Measurements from ENCODE around the gene EIPR1.

The EIPR1 gene

DNA sequence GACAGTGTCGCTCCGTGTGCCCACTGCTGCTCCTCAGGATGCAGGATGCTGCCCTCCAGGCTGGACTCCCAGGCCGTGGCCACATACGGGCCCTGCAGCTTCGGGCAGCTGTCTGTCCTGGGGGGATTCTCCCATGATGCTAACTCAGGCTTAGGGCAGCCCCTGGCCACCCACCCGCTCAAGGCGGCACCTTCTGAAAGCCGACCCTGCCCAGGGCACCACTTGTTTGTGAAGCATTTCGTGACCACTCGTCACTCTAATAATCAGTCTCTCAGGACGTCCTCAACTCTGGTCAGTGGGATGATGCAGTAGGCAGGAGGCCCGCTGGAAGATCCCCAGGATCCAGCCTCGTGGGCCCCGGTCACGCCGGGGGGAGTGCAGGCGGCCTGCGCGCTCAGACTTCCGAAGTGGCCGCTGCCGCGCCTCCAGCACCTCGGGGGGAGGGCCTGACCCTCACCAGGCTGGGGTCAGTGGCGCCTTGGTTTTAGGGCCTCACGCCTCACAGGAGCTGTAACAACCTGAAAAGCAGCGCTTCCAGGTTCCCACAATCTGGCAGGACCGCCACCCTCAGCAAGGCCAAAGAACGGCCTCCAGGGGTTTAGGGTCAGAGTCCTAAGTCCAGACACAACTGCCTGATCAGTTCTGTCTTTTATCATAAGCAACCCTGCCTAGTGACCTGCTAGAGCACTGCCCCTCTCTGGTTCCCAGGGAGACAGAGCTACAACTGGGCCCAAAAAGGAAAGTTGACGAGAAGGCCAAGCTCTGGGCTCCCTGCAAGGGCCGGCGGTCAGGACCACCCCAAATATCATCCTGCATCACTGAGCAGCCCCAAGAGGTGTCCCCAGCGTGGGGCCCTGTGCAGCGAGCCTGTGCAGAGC is 53.0 kb downstream of the EIPR1 start:
- peaks cover 4% of the 10 kb centered on the region for H3K4me1 Mint-ChIP-seq
- H3K9me3 Mint-ChIP-seq, result no peaks in the 10 kb centered on the region
- no peak overlapping the region for H3K27ac Mint-ChIP-seq
- peaks cover 17% of the 10 kb centered on the region for H3K36me3 Mint-ChIP-seq
- H3K27me3 Mint-ChIP-seq, result no peaks in the 10 kb centered on the region
- no peak overlapping the region for H3K4me3 Mint-ChIP-seq

- Mint-ChIP-seq H3K4me3 (no peak overlapping the region), H3K4me1 (peaks cover 4% of the 10 kb centered on the region), H3K27ac (no peak overlapping the region), H3K36me3 (peaks cover 13% of the 10 kb centered on the region), H3K27me3 (no peaks in the 10 kb centered on the region), H3K9me3 (no peaks in the 10 kb centered on the region)
These were observed 53.6 kb downstream of the EIPR1 start for GRCh38 chr2:3324036-3324386.

GRCh38 chr2:3323360-3324035 is 54.1 kb downstream of the EIPR1 start:
- peaks cover 9% of the 10 kb centered on the region for H3K4me1 Mint-ChIP-seq

DNA sequence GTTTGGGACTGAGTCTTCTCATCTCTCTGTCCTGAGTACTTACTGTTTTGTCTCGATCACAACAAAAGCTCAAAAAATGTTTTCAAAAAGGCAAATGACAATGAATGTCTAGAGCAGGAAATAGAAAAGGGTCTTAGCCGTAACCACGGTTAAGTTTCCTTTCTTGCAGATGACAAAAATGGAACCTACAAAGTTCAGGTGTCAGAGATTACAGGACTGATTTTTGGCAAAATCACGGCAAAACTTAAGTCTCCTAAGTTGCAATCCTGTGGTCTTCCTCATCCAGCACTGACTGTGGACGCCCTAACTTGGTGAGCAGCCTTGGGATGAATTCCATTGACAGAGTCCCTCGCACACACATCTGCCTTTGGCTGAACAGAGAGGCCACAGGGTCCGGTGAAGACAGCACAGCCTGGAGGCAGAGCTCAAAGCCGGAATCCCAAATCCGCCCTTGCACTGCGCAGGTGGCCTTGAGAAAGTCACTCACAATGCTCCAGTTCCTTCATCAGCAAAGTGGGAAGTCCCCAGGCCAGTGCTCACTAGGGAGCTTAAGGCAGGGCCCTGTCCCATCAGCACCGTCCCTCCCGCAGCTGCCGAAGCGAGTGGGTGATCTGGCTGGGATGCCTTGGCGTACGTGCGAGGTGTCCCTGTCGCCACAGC is 55.2 kb downstream of the EIPR1 start:
- no peaks in the 10 kb centered on the region for H3K9me3 Mint-ChIP-seq
- H3K27ac Mint-ChIP-seq, result no peak overlapping the region
- no peak overlapping the region for H3K4me3 Mint-ChIP-seq
- peaks cover 18% of the 10 kb centered on the region for H3K36me3 Mint-ChIP-seq
- H3K4me1 Mint-ChIP-seq, result peaks cover 9% of the 10 kb centered on the region
- no peaks in the 10 kb centered on the region for H3K27me3 Mint-ChIP-seq

More at GRCh38 chr2:3323360-3324035, 54.1 kb downstream of the EIPR1 start:
- H3K27ac Mint-ChIP-seq, result no peak overlapping the region
- H3K9me3 Mint-ChIP-seq, result no peaks in the 10 kb centered on the region
- peaks cover 17% of the 10 kb centered on the region for H3K36me3 Mint-ChIP-seq
- no peaks in the 10 kb centered on the region for H3K27me3 Mint-ChIP-seq
- H3K4me3 Mint-ChIP-seq, result no peak overlapping the region

- Mint-ChIP-seq H3K9me3 (no peaks in the 10 kb centered on the region), H3K36me3 (peaks cover 17% of the 10 kb centered on the region), H3K4me1 (peaks cover 9% of the 10 kb centered on the region), H3K27ac (no peak overlapping the region), H3K4me3 (no peak overlapping the region), H3K27me3 (no peaks in the 10 kb centered on the region)
These were observed 55.8 kb downstream of the EIPR1 start for GRCh38 chr2:3321825-3322224.

- no peak overlapping the region for H3K27ac Mint-ChIP-seq
- peaks cover 13% of the 10 kb centered on the region for H3K4me1 Mint-ChIP-seq
- H3K4me3 Mint-ChIP-seq, result no peak overlapping the region
- peaks cover 14% of the 10 kb centered on the region for H3K36me3 Mint-ChIP-seq
- no peaks in the 10 kb centered on the region for H3K9me3 Mint-ChIP-seq
- no peaks in the 10 kb centered on the region for H3K27me3 Mint-ChIP-seq
These were observed 56.6 kb downstream of the EIPR1 start for GRCh38 chr2:3320910-3321605.

DNA sequence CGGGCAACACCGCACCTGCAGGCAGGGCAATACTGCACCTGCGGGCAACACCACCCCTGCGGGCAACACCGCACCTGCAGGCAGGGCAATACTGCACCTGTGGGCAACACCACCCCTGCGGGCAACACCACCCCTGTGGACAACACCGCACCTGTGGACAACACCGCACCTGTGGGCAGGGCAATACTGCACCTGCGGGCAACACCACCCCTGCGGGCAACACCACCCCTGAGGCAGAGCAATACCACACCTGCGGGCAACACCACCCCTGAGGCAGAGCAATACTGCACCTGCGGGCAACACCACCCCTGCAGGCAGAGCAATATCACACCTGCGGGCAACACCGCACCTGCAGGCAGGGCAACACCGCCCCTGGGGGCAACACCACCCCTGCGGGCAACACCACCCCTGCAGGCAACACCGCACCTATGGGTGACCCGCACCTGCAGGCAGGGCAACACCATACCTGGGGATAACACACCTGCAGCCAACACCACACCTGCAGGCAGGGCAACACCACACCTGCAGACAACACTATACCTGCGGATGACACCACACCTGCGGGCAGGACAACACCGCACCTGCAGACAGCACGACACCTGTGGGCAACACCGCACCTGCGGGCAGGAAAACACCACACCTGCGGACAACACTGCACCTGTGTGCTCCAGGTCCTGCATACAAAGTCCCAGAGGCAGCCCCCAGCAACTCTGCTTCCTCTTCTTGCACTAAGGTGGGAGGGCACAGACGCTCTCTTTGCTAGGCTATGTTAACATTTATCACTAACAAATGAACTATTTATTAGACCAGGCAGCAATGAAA is 57.7 kb downstream of the EIPR1 start:
- no peak overlapping the region for H3K27ac Mint-ChIP-seq

DNA sequence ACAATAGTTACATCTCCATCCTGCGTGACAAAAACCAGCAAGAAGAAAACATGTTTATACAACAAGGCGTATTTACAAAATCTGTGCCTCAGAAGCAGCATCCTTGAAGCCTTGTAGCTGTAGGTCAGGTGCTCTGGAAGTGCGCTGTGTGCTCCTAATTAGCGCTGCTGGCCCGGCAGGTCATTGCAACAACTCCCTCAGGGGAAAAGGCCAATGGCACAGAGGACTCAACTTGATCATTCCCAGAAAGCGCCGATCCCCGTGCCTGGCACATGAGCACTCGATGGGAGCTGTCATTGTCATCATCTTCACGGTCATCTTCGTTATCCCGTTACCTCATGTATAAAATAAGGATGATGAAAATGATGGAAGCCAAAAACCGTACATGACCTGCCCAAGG is 58.5 kb downstream of the EIPR1 start:
- no peaks in the 10 kb centered on the region for H3K27me3 Mint-ChIP-seq
- no peaks in the 10 kb centered on the region for H3K9me3 Mint-ChIP-seq
- no peak overlapping the region for H3K4me3 Mint-ChIP-seq
- H3K4me1 Mint-ChIP-seq, result peaks cover 13% of the 10 kb centered on the region
- H3K36me3 Mint-ChIP-seq, result peaks cover 14% of the 10 kb centered on the region
- no peak overlapping the region for H3K27ac Mint-ChIP-seq

More for the DNA sequence above, 57.7 kb downstream of the EIPR1 start:
- no peak overlapping the region for H3K4me3 Mint-ChIP-seq
- no peaks in the 10 kb centered on the region for H3K27me3 Mint-ChIP-seq
- H3K9me3 Mint-ChIP-seq, result no peaks in the 10 kb centered on the region
- peaks cover 13% of the 10 kb centered on the region for H3K4me1 Mint-ChIP-seq
- peaks cover 14% of the 10 kb centered on the region for H3K36me3 Mint-ChIP-seq

GRCh38 chr2:3317871-3318590 is 59.6 kb downstream of the EIPR1 start:
- H3K9me3 Mint-ChIP-seq, result no peaks in the 10 kb centered on the region
- no peak overlapping the region for H3K27ac Mint-ChIP-seq
- H3K36me3 Mint-ChIP-seq, result peaks cover 14% of the 10 kb centered on the region
- no peak overlapping the region for H3K4me3 Mint-ChIP-seq
- peaks cover 15% of the 10 kb centered on the region for H3K4me1 Mint-ChIP-seq
- H3K27me3 Mint-ChIP-seq, result no peaks in the 10 kb centered on the region

DNA sequence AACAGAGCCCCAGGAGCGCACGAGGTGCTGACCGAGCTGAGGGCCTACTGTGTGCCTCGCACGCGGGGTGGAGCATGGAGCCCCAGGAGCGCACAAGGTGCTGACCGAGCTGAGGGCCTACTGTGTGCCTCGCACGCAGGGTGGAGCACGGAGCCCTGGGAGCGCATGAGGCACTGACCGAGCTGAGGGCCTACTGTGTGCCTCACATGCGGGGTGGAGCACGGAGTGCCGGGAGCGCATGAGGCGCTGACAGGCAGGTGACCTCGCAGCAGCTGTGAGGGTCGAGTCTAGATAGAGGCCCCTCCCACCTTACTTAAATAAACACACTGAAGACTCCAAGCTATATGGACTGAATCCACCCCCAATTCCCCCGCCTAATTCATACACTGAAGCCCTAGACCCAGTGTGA is 60.3 kb downstream of the EIPR1 start:
- Mint-ChIP-seq H3K4me1 (peaks cover 22% of the 10 kb centered on the region), H3K27ac (no peak overlapping the region), H3K27me3 (no peaks in the 10 kb centered on the region), H3K4me3 (no peak overlapping the region), H3K9me3 (no peaks in the 10 kb centered on the region), H3K36me3 (peaks cover 17% of the 10 kb centered on the region)

- Mint-ChIP-seq H3K27ac (no peak overlapping the region), H3K4me3 (no peak overlapping the region), H3K9me3 (no peaks in the 10 kb centered on the region), H3K36me3 (peaks cover 13% of the 10 kb centered on the region), H3K4me1 (peaks cover 22% of the 10 kb centered on the region), H3K27me3 (no peaks in the 10 kb centered on the region)
These were observed 61.0 kb downstream of the EIPR1 start for GRCh38 chr2:3316456-3317276.

- H3K27ac Mint-ChIP-seq, result no peak overlapping the region
- no peaks in the 10 kb centered on the region for H3K9me3 Mint-ChIP-seq
- H3K27me3 Mint-ChIP-seq, result no peaks in the 10 kb centered on the region
- H3K36me3 Mint-ChIP-seq, result peaks cover 7% of the 10 kb centered on the region
- H3K4me1 Mint-ChIP-seq, result peaks cover 18% of the 10 kb centered on the region
- H3K4me3 Mint-ChIP-seq, result no peak overlapping the region
These were observed 63.0 kb downstream of the EIPR1 start for GRCh38 chr2:3314626-3315025.

GRCh38 chr2:3313781-3314375 is 63.7 kb downstream of the EIPR1 start:
- Mint-ChIP-seq H3K4me1 (peaks cover 17% of the 10 kb centered on the region), H3K27me3 (no peaks in the 10 kb centered on the region), H3K4me3 (no peak overlapping the region), H3K9me3 (no peaks in the 10 kb centered on the region), H3K27ac (no peak overlapping the region), H3K36me3 (peaks cover 7% of the 10 kb centered on the region)
